Stimulated activated CD4-positive, alpha-beta T cell treated with anti-CD3 and anti-CD28 coated beads, Interleukin-2, amount 100 ng/mL, for 24 hours (primary cell): ENCODE data around the gene ZNF594.
"Not testable (repeated sequence)": the region's sequence is repeated elsewhere in the genome, so short reads cannot be mapped to it uniquely, and the experiment has no call there.

ENCODE experiments used
- DNase-seq, 2 donors: peaks; one replicate each; pipeline ENCODE4 v3.0.0-alpha.2; 2020

ZNF594 gene

GRCh38 chr17:5200360-5200759, 8.7 kb upstream of the ZNF594 start:
- no peak for DNase-seq

DNA sequence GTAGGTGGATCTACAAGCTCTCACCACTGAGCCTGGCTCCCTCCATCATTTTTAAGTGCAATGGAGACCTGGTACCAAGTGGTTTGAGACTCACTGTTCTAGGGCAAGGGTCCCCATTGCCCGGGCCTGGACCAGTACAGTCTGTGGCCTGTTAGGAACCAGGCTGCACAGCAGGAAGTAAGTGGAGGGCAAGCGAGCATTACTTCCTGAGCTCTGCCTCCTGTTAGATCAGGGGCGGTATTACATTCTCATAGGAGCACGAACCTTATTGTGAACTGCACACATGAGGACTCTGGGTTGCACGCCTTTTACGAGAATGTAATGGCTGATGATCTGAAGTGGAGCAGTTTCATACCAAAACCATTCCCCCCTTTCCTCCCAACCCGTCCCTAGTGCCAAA, 6.8 kb upstream of the ZNF594 start:
- no peak for DNase-seq

GRCh38 chr17:5194346-5194745, 2.7 kb upstream of the ZNF594 start:
- no peak for DNase-seq

DNA sequence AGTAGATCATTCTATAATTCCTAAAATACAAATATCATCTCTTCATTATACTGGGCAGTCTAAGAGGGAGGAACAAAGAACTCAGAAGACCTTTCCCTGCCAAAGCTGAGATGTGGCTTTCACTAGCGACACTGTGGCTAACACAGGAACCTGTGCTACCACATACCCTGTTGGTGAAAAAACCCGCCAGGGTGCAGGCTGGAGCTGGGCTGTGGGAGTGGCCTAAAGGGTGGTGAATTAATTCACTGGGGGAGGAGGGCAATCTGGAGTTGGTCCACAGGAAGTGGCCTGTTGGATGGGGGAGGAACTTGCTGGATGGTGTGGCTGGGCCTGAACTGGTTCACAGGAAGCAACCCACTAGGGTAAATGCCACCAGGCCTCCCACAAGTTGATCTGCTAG, 7.4 kb downstream of the ZNF594 start:
- no peak for DNase-seq

- no peak for DNase-seq
These were observed 8.3 kb downstream of the ZNF594 start for GRCh38 chr17:5183410-5183793.

GRCh38 chr17:5182597-5183409, 8.9 kb downstream of the ZNF594 start:
- DNase-seq: no peak

DNA sequence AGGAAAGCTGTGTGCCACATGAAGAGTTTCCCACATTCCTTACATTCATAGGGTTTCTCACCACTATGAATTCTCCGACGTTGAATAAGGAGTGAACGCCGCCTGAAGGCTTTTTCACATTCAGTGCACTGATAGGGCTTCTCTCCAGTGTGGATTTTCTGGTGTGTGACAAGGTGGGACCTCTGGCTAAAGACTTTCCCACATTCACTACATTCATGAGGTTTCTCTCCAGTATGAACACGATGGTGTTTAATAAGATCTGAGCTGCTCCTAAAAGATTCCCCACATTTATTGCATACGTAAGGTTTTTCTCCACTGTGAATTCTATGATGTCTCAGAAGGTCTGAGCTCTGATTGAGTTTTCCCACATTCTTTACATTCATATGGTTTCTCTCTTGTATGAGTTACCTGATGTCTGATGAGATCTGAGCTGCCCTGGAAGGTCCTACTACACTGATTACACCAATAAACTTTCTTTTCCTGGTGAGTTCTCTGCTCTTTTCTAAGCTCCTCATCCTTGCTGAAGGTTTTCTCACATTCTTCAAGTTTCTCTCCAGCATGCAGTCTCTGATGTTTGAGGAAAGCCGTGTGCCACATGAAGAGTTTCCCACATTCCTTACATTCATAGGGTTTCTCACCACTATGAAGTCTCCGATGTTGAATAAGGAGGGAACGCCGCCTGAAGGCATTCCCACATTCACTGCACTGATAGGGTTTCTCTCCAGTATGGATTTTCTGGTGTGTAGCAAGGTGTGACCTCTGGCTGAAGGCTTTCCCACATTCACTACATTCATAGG, 10.0 kb downstream of the ZNF594 start:
- DNase-seq: no peak

GRCh38 chr17:5179003-5179402, 12.7 kb downstream of the ZNF594 start:
- no peak for DNase-seq

GRCh38 chr17:5175027-5175426, 16.6 kb downstream of the ZNF594 start:
- not testable (repeated sequence) for DNase-seq

GRCh38 chr17:5165791-5166564, 25.7 kb downstream of the ZNF594 start:
- not testable (repeated sequence) for DNase-seq

DNA sequence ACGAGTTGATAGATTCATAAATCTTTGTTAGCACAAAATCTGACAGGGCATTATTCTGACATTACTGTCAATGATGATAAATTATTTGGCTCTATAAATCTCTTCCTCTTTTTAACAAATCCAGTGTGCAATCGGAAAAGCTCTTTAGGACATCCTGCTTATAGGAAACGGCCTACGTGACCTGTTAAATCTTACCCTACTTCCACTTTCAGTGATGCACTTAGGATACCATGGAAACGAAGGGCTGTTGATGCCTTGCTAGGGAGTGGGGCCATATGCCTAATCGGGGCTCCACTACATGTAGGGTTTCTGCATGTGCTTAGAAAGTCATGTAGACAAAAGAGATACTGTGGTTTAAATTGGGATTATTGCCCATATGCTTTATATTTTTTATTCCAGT, 27.2 kb downstream of the ZNF594 start:
- no peak for DNase-seq

- not testable (repeated sequence) for DNase-seq
These were observed 29.9 kb downstream of the ZNF594 start for GRCh38 chr17:5161793-5162192.

DNA sequence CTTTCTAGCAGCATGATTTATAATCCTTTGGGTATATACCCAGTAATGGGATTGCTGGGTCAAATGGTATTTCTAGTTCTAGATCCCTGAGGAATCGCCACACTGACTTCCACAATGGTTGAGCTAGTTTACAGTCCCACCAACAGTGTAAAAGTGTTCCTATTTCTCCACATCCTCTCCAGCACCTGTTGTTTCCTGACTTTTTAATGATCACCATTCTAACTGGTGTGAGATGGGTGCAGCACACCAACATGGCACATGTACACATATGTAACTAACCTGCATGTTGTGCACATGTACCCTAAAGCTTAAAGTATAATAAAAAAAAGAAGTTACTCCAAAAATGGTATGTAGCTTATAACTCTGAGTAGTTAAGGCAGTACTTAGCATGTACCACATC, 31.0 kb downstream of the ZNF594 start:
- not testable (repeated sequence) for DNase-seq

DNA sequence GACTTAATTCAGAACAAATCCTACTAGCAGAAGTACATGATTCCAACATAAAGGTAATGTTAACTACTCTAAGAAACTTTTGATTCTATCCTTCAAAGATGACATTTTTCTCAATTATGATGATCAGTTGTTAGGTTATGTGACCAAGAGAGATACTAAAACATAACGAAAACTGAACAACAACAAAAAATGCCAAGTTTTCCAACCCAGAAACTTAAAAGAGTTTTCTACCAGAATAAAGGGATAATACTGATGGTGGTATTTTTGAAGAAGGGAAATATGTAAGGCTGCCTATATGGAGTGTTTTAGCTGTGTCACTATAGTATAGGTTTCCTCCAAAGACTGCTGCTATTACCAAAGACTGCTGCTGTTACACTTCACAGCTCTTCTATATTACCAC, 45.5 kb downstream of the ZNF594 start:
- not testable (repeated sequence) for DNase-seq

GRCh38 chr17:5142877-5143276, 48.8 kb downstream of the ZNF594 start:
- not testable (repeated sequence) for DNase-seq

DNA sequence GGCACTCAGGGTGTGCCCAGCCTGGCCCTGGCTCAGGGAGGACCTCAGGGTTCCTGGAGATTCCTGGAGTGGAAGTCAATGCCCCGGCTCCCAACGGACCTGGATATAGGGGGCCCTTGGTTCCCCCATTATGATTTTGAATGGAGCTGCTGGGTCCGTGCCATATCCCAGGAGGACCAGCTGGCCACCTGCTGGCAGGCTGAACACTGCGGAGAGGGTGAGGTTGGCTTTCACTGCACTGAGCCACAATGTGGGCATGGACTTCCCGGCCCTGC, 52.3 kb downstream of the ZNF594 start:
- no peak for DNase-seq

GRCh38 chr17:5138616-5139457, 52.8 kb downstream of the ZNF594 start:
- DNase-seq: no peak

DNA sequence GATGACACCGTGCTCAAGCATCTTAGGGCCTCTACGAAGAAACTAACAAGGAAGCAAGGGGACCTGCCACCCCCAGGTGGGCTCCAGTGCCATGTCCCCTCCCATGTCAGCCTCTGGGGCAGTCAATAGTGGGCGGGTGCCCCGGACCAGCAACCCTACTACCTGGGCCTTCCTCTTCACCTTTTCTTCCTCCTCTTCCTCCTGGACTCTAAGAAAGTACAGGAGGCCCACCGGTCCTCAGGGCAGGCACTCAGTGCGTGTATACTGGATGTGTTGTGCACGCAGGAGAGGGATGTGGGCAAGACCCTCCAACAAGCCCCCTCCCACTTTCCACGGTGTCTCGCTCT, 53.5 kb downstream of the ZNF594 start:
- not testable (repeated sequence) for DNase-seq

GRCh38 chr17:5137511-5138197, 54.0 kb downstream of the ZNF594 start:
- not testable (repeated sequence) for DNase-seq

DNA sequence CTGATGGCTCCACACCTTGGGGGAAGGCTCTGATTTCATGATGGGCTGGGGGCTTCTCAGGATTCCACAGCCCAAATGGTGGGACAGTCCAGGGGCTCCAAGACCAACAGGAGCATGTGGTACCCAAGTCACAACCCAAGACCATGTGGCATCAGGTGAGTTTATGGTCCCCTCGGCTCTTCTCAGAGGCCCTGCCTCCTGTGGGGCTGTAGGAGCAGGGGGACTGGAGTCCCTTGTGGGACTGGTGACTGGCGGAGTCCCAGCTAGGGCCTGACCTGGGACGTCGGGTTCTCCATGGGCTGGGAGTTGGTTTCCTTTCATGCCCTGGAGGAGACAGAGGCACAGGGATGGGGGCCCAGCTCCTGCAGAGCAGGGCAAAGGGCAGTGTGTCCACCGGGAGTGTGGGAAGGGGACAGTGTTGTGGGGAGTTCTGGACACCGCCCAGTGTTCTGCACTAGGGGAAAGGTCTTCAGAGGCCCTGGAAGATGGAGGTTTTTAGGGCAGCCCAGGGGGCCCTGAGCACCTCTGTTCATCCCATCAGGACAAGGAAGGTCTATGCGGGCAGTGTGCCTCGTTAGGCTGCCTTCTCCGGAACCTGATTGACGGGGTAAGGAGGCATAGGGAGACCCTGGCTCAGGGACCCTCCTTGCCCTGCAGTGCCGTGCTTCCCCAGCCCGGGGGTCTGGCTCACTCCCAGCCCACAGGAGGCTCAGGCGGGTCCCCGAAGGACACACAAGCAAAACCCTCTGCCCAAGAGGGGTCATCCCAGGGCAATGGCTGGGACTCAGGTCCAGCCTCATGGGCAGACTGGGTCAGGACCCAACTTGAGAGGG, 54.9 kb downstream of the ZNF594 start:
- not testable (repeated sequence) for DNase-seq
